ENCODE measurements around the gene HMGB2.

Gene HMGB2

DNA sequence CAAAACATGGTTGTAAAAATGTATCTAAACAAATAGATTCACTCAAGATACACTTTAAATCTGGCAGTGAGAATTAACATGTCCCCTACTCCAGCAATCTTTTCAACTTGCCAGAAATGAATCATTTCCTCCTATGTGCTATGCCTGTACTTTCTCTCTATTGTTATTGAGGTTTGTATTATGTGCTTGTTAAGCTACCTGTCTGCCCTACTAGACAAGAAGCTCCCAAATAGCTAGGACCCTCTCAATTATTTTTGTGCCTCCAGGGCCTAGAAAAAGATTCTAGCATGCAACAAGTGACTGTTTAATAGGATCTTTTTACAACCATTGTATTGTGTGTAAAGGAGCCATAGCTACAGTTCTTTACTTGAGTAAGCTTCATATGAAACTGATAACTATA, 33.1 kb upstream of the HMGB2 start:
- FAIRE-seq (peak; percentile 84), DNase-seq (ENCODE audit: insufficient read length) (no peak)
- TF ChIP-seq TAF1 (IDR thresholded peaks at IDR 0.05; ENCODE audit: borderline replicate concordance, low read depth, low read length) (no peak), POLR2A (IDR thresholded peaks at IDR 0.05; ENCODE audit: low read depth, low read length) (no peak), POLR2AphosphoS5 (IDR thresholded peaks at IDR 0.05; ENCODE audit: low read depth, low read length) (no peak)

- no peak for FAIRE-seq
- no peak for DNase-seq (ENCODE audit: insufficient read length)
- TF ChIP-seq POLR2A (IDR thresholded peaks at IDR 0.05; ENCODE audit: low read depth, low read length) (no peak), TAF1 (IDR thresholded peaks at IDR 0.05; ENCODE audit: borderline replicate concordance, low read depth, low read length) (no peak), POLR2AphosphoS5 (IDR thresholded peaks at IDR 0.05; ENCODE audit: low read depth, low read length) (no peak)
Observed at GRCh38 chr4:173365359-173365996, 31.3 kb upstream of the HMGB2 start.

GRCh38 chr4:173362666-173363065, 28.5 kb upstream of the HMGB2 start:
- DNase-seq (ENCODE audit: insufficient read length): no peak
- no peak for FAIRE-seq
- TF ChIP-seq POLR2AphosphoS5 (IDR thresholded peaks at IDR 0.05; ENCODE audit: low read depth, low read length) (no peak), POLR2A (IDR thresholded peaks at IDR 0.05; ENCODE audit: low read depth, low read length) (no peak), TAF1 (IDR thresholded peaks at IDR 0.05; ENCODE audit: borderline replicate concordance, low read depth, low read length) (no peak)

- TF ChIP-seq POLR2AphosphoS5 (IDR thresholded peaks at IDR 0.05; ENCODE audit: low read depth, low read length) (no peak), POLR2A (IDR thresholded peaks at IDR 0.05; ENCODE audit: low read depth, low read length) (no peak), TAF1 (IDR thresholded peaks at IDR 0.05; ENCODE audit: borderline replicate concordance, low read depth, low read length) (no peak)
- FAIRE-seq: no peak
- no peak for DNase-seq (ENCODE audit: insufficient read length)
Observed at GRCh38 chr4:173360587-173361221, 26.5 kb upstream of the HMGB2 start.

DNA sequence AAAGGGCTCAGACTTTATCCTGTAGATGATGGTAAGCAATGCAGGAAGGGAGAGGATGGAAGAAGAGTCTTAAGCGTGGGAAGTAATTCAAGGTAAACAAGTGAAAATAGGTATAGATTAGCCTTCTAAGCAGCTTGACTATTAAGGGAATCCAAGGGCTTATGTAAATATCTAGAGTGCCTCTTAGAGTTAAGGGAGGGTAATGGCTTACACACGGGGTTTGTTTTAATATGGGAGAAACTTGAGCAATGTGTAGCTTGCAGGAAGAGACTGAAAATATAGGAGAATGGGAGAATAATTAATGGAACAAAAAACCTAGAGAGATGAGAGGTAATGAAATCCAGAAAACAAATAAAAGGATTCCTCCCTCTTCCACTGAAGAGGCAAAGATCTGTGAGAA, 23.8 kb upstream of the HMGB2 start:
- DNase-seq (ENCODE audit: insufficient read length) (no peak), FAIRE-seq (no peak)
- no peak for TF ChIP-seq POLR2AphosphoS5 (IDR thresholded peaks at IDR 0.05; ENCODE audit: low read depth, low read length)
- TF ChIP-seq POLR2A (IDR thresholded peaks at IDR 0.05; ENCODE audit: low read depth, low read length): no peak
- no peak for TF ChIP-seq TAF1 (IDR thresholded peaks at IDR 0.05; ENCODE audit: borderline replicate concordance, low read depth, low read length)

- DNase-seq (ENCODE audit: insufficient read length) (no peak), FAIRE-seq (no peak)
- TF ChIP-seq TAF1 (IDR thresholded peaks at IDR 0.05; ENCODE audit: borderline replicate concordance, low read depth, low read length): no peak
- no peak for TF ChIP-seq POLR2AphosphoS5 (IDR thresholded peaks at IDR 0.05; ENCODE audit: low read depth, low read length)
- TF ChIP-seq POLR2A (IDR thresholded peaks at IDR 0.05; ENCODE audit: low read depth, low read length): no peak
Observed at GRCh38 chr4:173347467-173347866, 13.3 kb upstream of the HMGB2 start.

DNA sequence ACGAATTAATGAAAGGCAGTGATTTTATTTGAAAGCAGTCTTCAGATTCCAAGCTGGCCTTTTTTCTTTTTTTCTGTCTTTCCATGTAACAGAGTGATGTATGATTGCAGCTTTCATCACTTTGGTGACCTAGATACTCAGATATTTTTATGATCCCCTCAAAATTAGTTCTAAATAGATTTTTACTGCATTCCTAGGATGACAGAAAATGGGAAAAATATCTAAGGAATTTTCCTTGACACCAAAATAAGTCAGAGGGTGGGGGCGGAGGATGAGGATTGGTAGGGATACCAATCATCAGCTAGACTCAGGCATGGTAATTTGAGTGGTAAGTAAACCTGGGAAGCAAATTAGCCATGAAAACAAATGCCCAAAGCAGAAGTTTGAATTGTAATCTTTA, 11.9 kb upstream of the HMGB2 start:
- FAIRE-seq (no peak), DNase-seq (ENCODE audit: insufficient read length) (no peak)
- TF ChIP-seq TAF1 (IDR thresholded peaks at IDR 0.05; ENCODE audit: borderline replicate concordance, low read depth, low read length) (no peak), POLR2AphosphoS5 (IDR thresholded peaks at IDR 0.05; ENCODE audit: low read depth, low read length) (no peak), POLR2A (IDR thresholded peaks at IDR 0.05; ENCODE audit: low read depth, low read length) (no peak)

DNA sequence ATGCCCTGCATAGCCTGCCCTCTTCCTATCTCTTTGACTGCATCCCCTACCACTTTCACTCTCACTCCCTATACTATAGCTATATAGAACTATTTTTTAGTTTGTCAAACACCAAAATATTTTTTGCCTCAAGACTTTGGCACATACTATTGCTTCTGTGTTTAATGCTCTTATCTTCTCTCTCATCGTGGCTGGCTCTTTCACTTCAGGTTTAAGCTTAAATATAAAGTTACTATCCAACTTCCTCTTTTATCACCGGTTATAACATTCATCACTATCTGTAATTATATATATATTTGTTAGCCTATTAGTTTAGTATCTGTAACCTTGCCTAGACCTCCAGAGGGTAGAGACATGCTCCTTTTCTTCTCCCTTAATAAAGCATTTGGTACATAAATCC, 11.5 kb upstream of the HMGB2 start:
- TF ChIP-seq POLR2A (IDR thresholded peaks at IDR 0.05; ENCODE audit: low read depth, low read length) (no peak), TAF1 (IDR thresholded peaks at IDR 0.05; ENCODE audit: borderline replicate concordance, low read depth, low read length) (no peak), POLR2AphosphoS5 (IDR thresholded peaks at IDR 0.05; ENCODE audit: low read depth, low read length) (no peak)
- FAIRE-seq (no peak), DNase-seq (ENCODE audit: insufficient read length) (no peak)

DNA sequence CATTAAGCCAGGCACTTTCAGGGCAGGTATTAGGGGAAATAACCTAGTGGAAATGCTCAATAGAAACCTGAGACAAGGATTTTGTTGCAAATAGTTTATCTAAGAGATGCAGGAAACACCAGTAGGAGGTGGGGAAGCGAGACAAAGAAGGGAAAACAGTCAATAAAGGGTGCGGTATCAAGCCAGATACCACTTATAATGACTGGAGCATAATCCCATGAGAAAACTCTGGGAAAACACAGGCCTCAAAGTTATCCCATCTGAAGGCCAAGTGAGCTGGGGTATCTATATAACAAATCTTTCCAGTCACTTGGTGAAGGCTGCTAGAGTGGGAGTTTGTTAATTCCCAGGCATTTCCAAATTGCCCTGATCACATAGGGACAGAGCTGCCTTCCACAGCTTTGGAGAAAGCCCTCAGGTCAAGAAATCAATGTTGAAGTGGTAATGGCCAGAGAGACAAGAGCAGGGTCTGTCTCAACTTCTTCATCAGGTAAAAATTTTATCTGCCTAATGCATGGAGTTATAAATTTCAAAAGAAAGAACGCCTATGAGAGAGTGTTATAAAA, 9.8 kb upstream of the HMGB2 start:
- no peak for TF ChIP-seq POLR2AphosphoS5 (IDR thresholded peaks at IDR 0.05; ENCODE audit: low read depth, low read length)
- TF ChIP-seq TAF1 (IDR thresholded peaks at IDR 0.05; ENCODE audit: borderline replicate concordance, low read depth, low read length): no peak
- no peak for TF ChIP-seq POLR2A (IDR thresholded peaks at IDR 0.05; ENCODE audit: low read depth, low read length)
- no peak for FAIRE-seq

GRCh38 chr4:173337463-173337862, 3.3 kb upstream of the HMGB2 start:
- FAIRE-seq: peak; percentile 21
- DNase-seq (ENCODE audit: insufficient read length): no peak
- no peak for TF ChIP-seq POLR2AphosphoS5 (IDR thresholded peaks at IDR 0.05; ENCODE audit: low read depth, low read length)
- no peak for TF ChIP-seq POLR2A (IDR thresholded peaks at IDR 0.05; ENCODE audit: low read depth, low read length)
- TF ChIP-seq TAF1 (IDR thresholded peaks at IDR 0.05; ENCODE audit: borderline replicate concordance, low read depth, low read length): no peak

More for the DNA sequence above, 9.8 kb upstream of the HMGB2 start:
- no peak for DNase-seq (ENCODE audit: insufficient read length)

DNA sequence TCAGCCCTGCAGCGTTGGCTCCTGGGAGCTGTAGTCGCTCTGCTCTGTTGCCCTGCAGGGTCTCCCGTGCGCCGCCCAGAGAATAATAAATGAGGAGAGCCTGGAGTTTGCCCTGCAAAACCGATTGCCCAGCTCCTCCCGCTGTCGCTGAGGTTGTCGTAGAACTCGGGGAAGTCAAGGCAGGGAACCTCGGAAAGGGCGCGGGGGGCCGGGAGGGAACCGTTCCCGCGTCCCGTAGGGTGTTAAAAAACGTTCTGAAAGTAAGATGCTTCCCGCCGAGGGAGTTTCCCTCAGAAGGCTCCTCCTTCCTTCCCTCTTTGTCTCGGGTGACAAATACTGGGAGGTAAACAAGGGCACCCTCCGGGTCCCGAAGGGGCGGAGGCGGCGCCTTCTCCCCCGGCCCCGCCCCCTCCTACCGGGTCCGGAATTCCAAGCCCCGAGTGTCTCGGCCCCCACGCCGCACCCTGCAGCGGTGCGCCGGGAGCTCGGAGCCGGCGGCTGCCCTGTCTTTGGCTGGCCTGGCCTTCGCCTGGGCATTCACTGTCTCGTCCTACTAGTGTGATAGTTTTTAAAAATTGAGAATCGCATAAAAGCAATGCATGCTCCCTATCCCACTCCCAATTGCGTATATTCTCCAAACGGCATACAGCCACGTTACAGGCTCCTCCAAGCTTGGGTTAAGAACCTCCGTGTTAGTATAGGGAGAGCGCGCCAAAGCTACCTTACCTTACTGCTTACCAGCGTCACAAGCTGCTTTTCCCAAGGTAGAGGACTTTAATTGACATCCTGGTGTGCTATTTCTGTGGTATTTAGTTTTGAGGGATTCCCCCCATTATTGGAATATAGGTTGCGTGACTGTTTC, 964 bp upstream of the HMGB2 start:
- TF ChIP-seq POLR2A (IDR thresholded peaks at IDR 0.05; ENCODE audit: low read depth, low read length) (no peak), POLR2AphosphoS5 (IDR thresholded peaks at IDR 0.05; ENCODE audit: low read depth, low read length) (peak; percentile 64; the same call in 1 of the 2 replicates)
- FAIRE-seq (no peak), DNase-seq (ENCODE audit: insufficient read length) (peak; percentile 50)

Measured in GM12892 (cell line).